K562 treated with DMSO at 1 percent for 4 hours (cell line): ENCODE results near the gene NOTCH2. TPM values are rescaled to one million over a fixed set of nuclear protein-coding genes. Genes with fewer than 3 reads are reported as not detected.

Experiments
- total RNA-seq: library from RNA; unstranded; fragments of 300-600 nt; gene quantifications from 2 replicates; pipeline ENCODE4 v1.2.3, GENCODE V29; 2022; ENCODE audit not compliant: insufficient read depth

The NOTCH2 gene
- total RNA-seq = 0.22 and 0.25 TPM in 2 replicates

DNA sequence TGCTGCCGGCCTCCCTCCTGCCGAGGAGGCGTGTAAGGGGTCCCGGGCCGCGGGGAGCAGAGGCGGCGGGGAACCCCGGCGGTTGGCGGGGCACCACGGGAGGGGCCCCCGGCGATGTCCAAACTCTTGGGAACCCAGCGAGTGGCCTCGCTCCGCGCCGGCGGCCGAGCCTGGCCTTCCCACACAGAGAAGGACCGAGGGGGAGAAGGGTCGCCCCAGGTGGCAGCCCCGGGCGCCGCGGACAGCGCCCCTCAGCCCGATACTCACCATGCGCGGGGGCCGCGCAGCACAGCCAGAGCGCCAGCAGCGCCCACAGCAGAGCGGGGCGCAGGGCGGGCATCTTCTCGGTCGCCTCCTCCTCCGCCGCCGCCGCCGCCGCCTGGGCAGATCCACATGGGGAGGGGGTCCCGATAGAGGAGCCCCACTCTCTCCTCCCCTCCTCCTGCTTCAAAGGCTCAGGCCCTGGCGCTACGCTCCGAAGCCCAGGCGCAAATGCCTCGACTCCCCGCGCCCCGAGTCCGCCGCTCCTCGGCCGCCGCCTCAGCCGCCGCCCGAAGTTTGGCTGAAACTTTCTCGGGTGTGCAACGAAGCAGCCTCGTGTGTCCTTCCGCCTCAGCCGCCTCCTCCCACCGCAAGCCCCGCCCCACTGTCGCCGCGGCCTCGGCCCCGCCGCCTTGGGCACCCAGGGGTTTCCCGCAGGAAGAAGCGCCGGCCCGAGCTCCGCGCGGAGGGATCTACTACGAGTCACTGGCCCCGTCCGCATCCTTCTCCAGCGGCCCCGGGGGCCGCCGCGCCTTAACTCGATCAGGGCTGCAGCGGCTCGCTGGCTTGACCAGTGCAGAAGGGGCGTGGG, at the start of gene NOTCH2:
Gene NOTCH2 (minus strand): TSS at position 596 of the 853 bp plus-strand sequence. CDS start 256 bp downstream, at position 340.

GRCh38 chr1:119896303-119896702, 173.2 kb downstream of the NOTCH2 start, which contains the start of gene ADAM30:
Gene ADAM30, minus strand, starts transcription at chr1:119896515. Its CDS starts 179 bp downstream, at chr1:119896336.

Other genes starting within 250 kb of the NOTCH2 start
- not detected in 2 replicates for gene ADAM30, start 173.1 kb downstream of the NOTCH2 start, total RNA-seq
- gene SEC22B, start 106.9 kb upstream of the NOTCH2 start, total RNA-seq = 14.7 and 17.6 TPM in 2 replicates